ENCODE results near the gene MSH5.

DNA sequence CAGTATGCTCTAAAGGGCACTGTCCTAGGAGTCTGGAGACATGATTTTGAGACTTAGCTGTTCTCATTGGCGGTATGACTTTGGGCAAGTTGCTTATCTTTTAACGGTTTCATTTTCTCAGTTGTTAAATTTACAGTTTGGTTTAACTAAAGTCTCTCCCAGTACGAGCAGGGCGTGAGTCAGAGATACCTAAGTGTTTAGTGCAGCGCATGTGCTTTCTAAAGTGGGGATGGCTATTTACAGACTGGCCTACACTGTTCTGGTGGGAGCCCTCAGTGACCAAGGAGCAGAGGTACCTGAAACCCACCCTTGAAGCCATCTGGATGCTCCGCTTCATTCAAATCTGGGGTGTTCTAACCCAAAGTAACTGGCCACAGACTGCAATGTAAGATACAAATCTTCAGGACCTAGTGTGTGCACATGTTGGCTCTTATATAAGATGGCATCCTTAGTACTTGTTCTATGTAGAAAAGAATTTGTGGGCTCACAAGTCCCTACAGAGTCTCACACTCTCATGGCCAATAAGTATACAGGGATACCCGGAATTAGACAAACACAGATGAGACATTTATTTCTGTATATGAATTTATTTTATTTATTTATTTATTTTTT lies 10.7 kb downstream of the MSH5 start:
- TF ChIP-seq YY1 (IDR thresholded peaks at IDR 0.05; ENCODE audit: insufficient read depth, insufficient replicate concordance, low read depth, low read length) = no peak
- TF ChIP-seq JUND (CRISPR knock-in tag; IDR thresholded peaks at IDR 0.05) = no peak
- TF ChIP-seq ZNF234 (CRISPR knock-in tag; conservative IDR thresholded peaks at IDR 0.05) = no peak
- TF ChIP-seq, protein P1, sequence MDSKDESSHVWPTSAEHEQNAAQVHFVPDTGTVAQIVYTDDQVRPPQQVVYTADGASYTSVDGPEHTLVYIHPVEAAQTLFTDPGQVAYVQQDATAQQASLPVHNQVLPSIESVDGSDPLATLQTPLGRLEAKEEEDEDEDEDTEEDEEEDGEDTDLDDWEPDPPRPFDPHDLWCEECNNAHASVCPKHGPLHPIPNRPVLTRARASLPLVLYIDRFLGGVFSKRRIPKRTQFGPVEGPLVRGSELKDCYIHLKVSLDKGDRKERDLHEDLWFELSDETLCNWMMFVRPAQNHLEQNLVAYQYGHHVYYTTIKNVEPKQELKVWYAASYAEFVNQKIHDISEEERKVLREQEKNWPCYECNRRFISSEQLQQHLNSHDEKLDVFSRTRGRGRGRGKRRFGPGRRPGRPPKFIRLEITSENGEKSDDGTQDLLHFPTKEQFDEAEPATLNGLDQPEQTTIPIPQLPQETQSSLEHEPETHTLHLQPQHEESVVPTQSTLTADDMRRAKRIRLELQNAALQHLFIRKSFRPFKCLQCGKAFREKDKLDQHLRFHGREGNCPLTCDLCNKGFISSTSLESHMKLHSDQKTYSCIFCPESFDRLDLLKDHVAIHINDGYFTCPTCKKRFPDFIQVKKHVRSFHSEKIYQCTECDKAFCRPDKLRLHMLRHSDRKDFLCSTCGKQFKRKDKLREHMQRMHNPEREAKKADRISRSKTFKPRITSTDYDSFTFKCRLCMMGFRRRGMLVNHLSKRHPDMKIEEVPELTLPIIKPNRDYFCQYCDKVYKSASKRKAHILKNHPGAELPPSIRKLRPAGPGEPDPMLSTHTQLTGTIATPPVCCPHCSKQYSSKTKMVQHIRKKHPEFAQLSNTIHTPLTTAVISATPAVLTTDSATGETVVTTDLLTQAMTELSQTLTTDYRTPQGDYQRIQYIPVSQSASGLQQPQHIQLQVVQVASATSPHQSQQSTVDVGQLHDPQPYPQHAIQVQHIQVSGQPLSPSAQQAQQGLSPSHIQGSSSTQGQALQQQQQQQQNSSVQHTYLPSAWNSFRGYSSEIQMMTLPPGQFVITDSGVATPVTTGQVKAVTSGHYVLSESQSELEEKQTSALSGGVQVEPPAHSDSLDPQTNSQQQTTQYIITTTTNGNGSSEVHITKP (CRISPR knock-in tag; IDR thresholded peaks at IDR 0.05; ENCODE audit: low read depth) = no peak

Data from HepG2 (cell line).